ENCODE data around the gene SIRPB1. TPM values are rescaled to one million over a fixed set of nuclear protein-coding genes. Genes with fewer than 3 reads are reported as not detected.

The SIRPB1 gene
- total RNA-seq, 1 experiment from 2014 or later = 7.6 TPM

DNA sequence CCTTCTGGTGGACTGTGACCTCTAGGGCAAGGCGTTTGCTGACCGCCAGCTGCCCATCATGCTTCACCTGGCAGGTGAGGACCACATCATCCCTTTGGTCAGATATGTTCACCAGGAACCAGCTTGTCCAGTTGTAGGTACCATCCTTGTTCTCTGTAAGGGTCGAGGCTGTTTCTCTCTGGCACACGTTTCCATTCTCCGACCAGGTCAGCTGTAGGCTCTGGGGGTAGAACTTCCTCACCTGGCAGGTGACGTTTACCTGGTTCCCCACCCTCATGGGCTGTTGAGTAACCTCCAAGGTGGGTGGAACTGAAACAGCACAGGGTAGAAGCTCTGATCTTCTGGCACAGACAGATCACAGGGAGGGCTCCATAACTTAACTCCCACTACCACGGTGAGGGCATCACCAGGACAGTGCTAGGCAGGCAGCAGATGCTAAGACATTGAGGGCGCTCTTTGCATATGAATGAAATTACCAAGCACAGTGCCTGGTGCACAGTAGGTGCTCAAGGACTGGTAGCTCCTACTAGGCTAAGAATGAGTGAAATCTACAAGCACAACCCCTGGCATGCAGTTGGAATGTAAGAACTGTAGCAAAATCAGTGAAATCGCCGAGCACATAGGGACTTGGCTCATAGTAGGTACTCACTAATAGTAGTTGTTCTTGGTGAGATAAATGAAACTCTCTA, 15.6 kb upstream of the SIRPB1 start:
- no TSS peak for BruUV-seq (replicated peaks)
- H3K4me3 ChIP-seq = no peak overlapping the region
- H3K27me3 ChIP-seq (ENCODE audit: insufficient read depth, low read depth) = no peaks in the 10 kb centered on the region
- no peaks in the 10 kb centered on the region for H3K79me2 ChIP-seq (ENCODE audit: low read depth)
- no peaks in the 10 kb centered on the region for H4K20me1 ChIP-seq (ENCODE audit: insufficient read depth)
- H3K36me3 ChIP-seq (ENCODE audit: low read depth) = no peaks in the 10 kb centered on the region
- POLR2A ChIA-PET (ENCODE audit: unreplicated experiment) = no interaction called here
- no peak overlapping the region for H3K4me2 ChIP-seq
- no peak overlapping the region for H3K27ac ChIP-seq
- peaks cover 40% of the 10 kb centered on the region for H3K4me1 ChIP-seq (replicated peaks; ENCODE audit: insufficient read depth)
- H3K9me2 ChIP-seq (ENCODE audit: insufficient read depth) = no peaks in the 10 kb centered on the region
- DNase-seq = no peak
- no peak overlapping the region for H2AFZ ChIP-seq
- H3F3A ChIP-seq (ENCODE audit: insufficient read depth, low read depth) = peaks cover 31% of the 10 kb centered on the region
- intact Hi-C loops (cut with micrococcal nuclease; ENCODE audit: unreplicated experiment) = no loop called here
- peaks cover 10% of the 10 kb centered on the region; the same call in 1 of the 2 replicates for H3K9me3 ChIP-seq (ENCODE audit: insufficient read depth, low read depth)
- CTCF ChIA-PET = no interaction called here
- TF ChIP-seq, protein P1, sequence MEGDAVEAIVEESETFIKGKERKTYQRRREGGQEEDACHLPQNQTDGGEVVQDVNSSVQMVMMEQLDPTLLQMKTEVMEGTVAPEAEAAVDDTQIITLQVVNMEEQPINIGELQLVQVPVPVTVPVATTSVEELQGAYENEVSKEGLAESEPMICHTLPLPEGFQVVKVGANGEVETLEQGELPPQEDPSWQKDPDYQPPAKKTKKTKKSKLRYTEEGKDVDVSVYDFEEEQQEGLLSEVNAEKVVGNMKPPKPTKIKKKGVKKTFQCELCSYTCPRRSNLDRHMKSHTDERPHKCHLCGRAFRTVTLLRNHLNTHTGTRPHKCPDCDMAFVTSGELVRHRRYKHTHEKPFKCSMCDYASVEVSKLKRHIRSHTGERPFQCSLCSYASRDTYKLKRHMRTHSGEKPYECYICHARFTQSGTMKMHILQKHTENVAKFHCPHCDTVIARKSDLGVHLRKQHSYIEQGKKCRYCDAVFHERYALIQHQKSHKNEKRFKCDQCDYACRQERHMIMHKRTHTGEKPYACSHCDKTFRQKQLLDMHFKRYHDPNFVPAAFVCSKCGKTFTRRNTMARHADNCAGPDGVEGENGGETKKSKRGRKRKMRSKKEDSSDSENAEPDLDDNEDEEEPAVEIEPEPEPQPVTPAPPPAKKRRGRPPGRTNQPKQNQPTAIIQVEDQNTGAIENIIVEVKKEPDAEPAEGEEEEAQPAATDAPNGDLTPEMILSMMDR (conservative IDR thresholded peaks at IDR 0.05) = no peak
- TF ChIP-seq EZH2 (IDR thresholded peaks at IDR 0.05; ENCODE audit: low read depth) = no peak

DNA sequence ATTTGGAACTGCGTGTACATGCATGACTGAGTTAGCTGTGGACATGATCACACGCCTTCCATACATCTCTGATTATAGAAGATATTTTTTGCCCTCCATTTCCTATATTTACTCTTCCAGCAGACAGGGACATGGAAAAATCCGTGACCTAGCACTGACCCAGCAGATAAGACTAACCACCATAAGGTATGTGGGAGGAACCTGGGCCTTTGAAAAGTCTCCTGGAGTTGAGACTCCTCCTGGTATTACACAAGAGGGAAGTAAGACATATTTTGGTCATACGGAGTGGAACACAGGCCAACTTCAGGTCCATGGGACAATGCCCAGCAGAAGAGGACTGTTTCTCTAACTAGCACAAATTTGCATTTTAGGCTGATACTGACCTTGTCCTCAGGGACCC, 13.7 kb upstream of the SIRPB1 start:
- H3K27me3 ChIP-seq (ENCODE audit: insufficient read depth, low read depth) = no peaks in the 10 kb centered on the region
- ChIA-PET CTCF (interaction anchor here (0.6 kb wide), 1 partner anchor 16 kb away, joined by 3 read pairs; no protein-coding TSS in a partner anchor), POLR2A (ENCODE audit: unreplicated experiment) (no interaction called here)
- H3K9me3 ChIP-seq (ENCODE audit: insufficient read depth, low read depth) = peaks cover 10% of the 10 kb centered on the region; the same call in 1 of the 2 replicates
- no peak for TF ChIP-seq EZH2 (IDR thresholded peaks at IDR 0.05; ENCODE audit: low read depth)
- TF ChIP-seq, protein P1 (conservative IDR thresholded peaks at IDR 0.05) = no peak
- peaks cover 42% of the 10 kb centered on the region for H3K4me1 ChIP-seq (replicated peaks; ENCODE audit: insufficient read depth)
- H3K36me3 ChIP-seq (ENCODE audit: low read depth) = no peaks in the 10 kb centered on the region
- DNase-seq = peak; percentile 62 to 87
- no TSS peak for BruUV-seq (replicated peaks)
- no peaks in the 10 kb centered on the region for H4K20me1 ChIP-seq (ENCODE audit: insufficient read depth)
- no peaks in the 10 kb centered on the region for H3K79me2 ChIP-seq (ENCODE audit: low read depth)
- peak overlapping the region; percentile 57 for H3K27ac ChIP-seq
- H3F3A ChIP-seq (ENCODE audit: insufficient read depth, low read depth) = peaks cover 36% of the 10 kb centered on the region
- H3K9me2 ChIP-seq (ENCODE audit: insufficient read depth) = no peaks in the 10 kb centered on the region
- intact Hi-C loops (cut with micrococcal nuclease; ENCODE audit: unreplicated experiment) = loop anchor here (5.0 kb wide), 3 partner anchors 99 to 156 kb away; no protein-coding TSS in a partner anchor
- no peak overlapping the region; the same call in 1 of the 2 replicates for H3K4me3 ChIP-seq
- H2AFZ ChIP-seq = no peak overlapping the region; the same call in 1 of the 2 replicates
- peak overlapping the region; percentile 71 for H3K4me2 ChIP-seq

DNA sequence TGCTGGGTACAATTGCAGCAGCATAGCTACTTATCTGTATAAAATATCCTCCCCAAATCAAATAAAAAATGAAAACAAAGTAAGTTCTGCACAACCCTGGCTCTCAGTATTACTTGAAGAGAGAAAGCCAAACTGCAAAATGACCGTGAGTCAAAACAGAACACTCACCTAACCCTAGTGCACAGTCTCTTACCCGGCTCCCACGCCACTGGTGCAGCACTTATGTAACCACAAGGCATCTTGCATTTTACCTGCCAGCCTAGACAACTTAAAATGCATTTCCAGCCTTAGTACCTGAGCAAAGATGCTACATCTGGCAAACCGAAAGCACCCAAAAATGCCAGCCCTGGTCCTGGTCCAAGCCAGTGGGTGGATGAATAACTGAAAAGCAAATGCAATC, 12.4 kb upstream of the SIRPB1 start:
- H3K27me3 ChIP-seq (ENCODE audit: insufficient read depth, low read depth) = no peaks in the 10 kb centered on the region
- H2AFZ ChIP-seq = no peak overlapping the region
- no peaks in the 10 kb centered on the region for H3K9me2 ChIP-seq (ENCODE audit: insufficient read depth)
- H3F3A ChIP-seq (ENCODE audit: insufficient read depth, low read depth) = peaks cover 36% of the 10 kb centered on the region
- BruUV-seq (replicated peaks) = no TSS peak
- peak overlapping the region; percentile 71 for H3K4me2 ChIP-seq
- H3K9me3 ChIP-seq (ENCODE audit: insufficient read depth, low read depth) = peaks cover 10% of the 10 kb centered on the region; the same call in 1 of the 2 replicates
- no peaks in the 10 kb centered on the region for H3K79me2 ChIP-seq (ENCODE audit: low read depth)
- H4K20me1 ChIP-seq (ENCODE audit: insufficient read depth) = no peaks in the 10 kb centered on the region
- H3K27ac ChIP-seq = peak overlapping the region; percentile 57
- H3K4me1 ChIP-seq (replicated peaks; ENCODE audit: insufficient read depth) = peaks cover 44% of the 10 kb centered on the region
- CTCF ChIA-PET = interaction anchor here (1.6 kb wide), 1 partner anchor 128 kb away, joined by 7 read pairs; no protein-coding TSS in a partner anchor
- no peaks in the 10 kb centered on the region for H3K36me3 ChIP-seq (ENCODE audit: low read depth)
- DNase-seq = no peak
- peak overlapping the region; percentile 19; the same call in 1 of the 2 replicates for H3K4me3 ChIP-seq
- TF ChIP-seq, protein P1 (conservative IDR thresholded peaks at IDR 0.05) = no peak
- no peak for TF ChIP-seq EZH2 (IDR thresholded peaks at IDR 0.05; ENCODE audit: low read depth)
- intact Hi-C loops (cut with micrococcal nuclease; ENCODE audit: unreplicated experiment) = loop anchor here (5.0 kb wide), 3 partner anchors 100 to 155 kb away; no protein-coding TSS in a partner anchor
- POLR2A ChIA-PET (ENCODE audit: unreplicated experiment) = interaction anchor here (1.4 kb wide), 1 partner anchor 65 kb away, joined by 6 read pairs; no protein-coding TSS in a partner anchor

Measured in PC-9 (cell line).